ENCODE results near the gene ZP2.
A peak's percentile ranks its signal among the peaks of the same experiment; 100 is the strongest.
"Not testable (repeated sequence)": the region's sequence is repeated elsewhere in the genome, so short reads cannot be mapped to it uniquely, and the experiment has no call there.

The ZP2 gene

DNA sequence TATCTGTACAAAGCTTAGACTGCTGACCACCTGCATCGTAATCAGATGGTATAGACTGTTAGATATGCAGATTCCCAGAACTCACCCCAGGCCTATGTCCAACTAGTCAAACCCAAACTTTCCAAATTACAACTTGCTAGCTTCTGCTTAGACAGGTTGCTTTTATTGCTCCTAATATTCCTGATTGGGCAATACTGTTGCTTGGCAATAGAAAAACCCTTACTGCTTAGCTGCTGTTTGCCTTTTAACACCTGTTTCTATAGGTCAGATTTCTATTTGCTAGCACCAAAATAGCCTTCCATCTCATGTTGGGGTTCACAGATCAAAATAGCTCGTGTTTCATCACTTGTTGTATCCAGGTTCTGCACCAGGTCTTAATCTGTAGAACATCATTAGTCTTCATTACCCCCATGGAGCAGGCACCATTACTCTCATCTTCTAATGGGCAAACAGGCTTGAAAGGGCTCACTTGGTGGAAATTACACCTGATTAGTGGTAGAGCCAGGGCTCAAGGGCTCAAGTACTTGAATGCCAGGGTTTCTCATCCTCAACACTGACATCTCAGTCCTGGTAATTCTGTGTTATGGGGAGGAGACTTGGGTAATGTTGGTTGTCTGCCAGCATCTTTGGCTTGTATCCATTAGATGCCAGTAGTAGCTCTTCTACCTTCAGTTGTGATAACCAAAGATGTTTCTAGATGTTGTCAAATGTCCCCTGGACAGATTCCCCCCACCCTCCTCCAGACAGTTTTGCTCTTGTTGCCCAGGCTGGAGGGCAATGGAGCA lies 2.7 kb downstream of the ZP2 start:
- DNase-seq, result no peak

DNA sequence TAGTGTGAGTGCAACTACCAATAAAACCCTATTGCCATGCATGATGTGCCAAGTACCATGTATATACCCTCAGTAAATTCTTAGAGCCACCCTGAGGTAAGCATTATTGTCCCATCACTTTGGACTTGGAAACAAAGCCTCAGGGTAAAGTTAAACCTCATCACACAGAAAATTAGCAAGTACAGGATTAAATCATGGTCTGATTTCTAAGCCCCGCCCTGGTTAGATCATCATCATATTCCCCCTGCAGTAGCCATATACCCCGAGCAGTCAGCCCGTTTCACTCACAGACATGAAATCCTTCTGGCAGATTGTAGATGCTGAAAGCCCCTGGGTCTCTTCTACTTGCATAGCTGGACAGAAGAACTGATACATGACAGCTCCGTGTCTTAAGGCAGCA lies 4.8 kb downstream of the ZP2 start:
- DNase-seq, result no peak

DNA sequence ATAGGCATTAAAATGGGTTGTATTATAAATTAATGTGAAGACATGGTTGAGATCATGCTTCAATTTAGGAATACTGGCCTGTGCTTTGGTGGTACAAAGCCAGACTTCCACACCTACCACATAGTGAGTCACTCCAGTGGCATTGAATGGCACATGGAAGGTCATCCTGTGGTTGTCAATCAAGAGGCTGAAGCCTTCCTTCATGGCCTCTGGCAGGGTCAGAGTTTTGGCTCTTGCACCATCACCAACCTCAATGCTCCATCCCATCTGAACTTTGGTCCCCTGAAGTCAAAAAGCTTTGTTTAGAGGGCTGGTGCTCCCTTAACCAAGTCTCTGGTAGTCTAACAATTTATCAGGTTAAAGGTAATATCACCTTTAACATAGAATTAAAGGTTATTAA lies 6.1 kb downstream of the ZP2 start:
- DNase-seq, result no peak

DNA sequence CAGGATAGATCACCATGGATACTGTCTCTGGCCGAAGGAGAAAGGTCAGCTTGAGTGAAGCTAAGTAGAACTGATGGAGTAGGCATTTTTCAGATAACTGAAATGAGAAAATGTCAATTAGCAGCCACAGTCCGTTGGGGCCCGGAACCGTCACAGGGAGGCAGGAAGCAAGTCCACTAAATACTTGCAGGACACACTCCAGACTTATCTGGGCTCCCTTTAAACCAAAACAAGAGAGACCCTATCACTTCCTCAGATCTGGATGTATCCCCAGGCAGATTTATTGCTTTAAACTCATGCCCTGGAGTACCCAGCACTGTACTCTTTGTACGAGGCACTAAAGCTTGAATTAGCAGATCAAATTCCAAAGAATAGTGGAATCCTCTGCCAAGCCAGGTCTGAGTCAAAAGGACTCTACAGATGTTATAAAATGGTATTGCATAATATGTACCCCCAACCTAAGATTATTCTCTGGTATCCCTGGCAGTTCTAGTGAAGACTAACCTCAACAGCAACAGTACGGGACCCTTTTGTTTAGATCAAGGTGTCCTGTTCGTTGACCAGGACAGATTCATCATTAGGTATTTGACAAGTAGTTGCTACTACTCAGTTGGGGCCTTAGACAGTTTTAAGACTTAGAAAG lies 8.1 kb downstream of the ZP2 start:
- no peak for DNase-seq

DNA sequence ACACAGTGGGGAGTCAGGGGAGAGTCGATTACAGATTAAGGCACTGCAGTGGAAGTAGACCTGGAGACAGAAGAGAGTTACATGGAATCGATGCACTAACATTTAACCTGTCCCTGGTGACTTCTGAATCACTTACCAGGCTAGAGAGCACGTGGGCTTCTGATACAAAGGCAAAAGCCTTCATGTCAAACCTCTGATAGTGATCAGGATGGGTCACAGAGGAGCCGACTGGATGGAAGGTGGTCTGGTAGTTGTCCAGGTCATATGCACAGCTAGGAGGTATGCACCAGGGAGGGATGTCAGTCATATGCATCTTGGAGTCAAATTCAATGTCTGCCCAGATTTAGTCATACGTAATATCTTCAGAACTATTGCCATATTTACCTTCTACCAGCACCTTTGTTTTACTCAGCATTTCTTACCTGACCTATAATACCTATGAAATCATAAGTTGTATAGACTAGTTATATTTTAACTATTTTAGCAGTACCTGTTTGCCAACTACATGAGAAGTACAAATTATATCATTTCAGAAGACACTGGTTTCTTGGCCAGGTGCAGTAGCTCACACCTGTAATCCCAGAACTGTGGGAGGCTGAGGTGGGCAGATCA lies 11.7 kb downstream of the ZP2 start:
- DNase-seq, result no peak

DNA sequence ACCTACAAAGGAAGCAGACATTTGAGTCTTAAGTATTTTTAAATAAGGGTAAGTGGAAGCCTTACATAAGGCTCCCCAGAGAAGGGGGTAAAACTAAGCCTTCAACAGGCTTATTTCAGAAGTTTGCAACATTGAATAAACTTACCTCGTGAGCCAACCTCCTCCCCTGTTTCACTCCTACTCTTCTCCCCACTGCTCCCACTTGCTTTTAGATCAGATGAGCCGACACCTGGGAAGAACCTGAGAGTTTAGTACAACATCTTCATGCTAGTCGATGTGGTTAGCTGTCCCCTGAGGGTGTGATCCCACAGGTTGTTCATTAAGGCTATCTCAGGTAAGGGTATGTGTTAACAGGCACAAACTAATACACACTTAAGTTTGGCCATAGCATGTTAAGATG lies 13.8 kb downstream of the ZP2 start:
- no peak for DNase-seq

DNA sequence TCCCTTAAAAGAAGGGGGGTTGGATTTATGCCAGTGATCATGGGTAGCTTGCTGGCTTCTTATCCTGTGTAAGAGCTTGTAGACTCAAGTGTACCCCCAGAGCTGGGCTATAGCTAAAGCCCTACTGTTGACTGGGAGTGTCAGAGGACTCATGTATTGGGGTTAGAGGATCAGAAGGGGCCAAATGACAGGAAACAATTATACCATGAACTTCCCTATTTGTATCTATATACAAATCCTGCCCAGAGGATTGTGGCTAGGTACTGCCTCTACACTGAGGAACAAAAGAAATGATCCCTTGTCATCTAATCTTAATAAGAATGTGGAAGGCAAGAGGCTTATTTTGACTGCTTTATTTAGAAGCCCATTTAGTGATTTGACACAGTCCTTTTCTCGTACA lies 14.3 kb downstream of the ZP2 start:
- no peak for DNase-seq

DNA sequence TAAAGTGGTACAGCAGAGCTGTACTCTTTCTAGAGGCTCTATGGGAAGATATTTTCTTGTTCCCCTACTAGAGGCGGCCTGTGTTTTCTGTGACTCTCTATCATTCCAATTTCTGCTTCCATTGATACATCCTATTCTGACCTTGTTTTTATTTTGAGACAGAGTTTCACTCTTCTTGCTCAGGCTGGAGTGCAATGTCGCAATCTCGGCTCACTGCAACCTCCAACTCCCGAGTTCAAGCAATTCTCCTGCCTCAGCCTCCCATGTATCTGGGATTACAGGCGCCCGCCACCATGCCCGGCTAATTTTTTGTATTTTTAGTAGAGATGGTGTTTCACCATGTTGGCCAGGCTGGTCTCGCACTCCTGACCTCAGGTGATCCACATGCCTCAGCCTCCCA lies 16.0 kb downstream of the ZP2 start:
- not testable (repeated sequence) for DNase-seq

DNA sequence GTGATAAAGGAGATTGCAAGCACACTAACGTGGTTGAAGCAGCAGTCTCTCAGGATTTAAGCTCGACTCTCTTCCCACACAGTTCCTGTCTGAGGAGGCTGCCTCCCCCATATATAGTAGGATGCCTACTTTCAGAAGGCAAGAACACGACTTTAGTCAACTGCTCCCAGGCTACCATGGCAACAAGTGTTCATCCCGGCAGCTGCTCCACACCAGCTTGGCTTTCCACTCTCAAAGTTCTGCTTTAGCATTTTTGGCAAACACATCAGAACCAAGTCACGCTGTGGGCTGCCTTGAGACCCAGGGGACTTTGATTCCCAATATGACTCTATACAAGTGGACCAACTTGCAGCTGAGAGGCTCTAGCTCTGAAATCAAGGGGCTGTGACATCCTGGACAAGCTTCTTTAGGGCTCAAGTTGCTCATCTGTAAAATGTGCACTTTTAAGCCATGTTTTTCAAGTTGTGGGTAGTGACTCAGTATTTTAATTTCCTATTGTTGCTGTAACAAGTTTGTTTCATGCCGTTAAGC lies 16.5 kb downstream of the ZP2 start:
- peak; percentile 33 for DNase-seq

DNA sequence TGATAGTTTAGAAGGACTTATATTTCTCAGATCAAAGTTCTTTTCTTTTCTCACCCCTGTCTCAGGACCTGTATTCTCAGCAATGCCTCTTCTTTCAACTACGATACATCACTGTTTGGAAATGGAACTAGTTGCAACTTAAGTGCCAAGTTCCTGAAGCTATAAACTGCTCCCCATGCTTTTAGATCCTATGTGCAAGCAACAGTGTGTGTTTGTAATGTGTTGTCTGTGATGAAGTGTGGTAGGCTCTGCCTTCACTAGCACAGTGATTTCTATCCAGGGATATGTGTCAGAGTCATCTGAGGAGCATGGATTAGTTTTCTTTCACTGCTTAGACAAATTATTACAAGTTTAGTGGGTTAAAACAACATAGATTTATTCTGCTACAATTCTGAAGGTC lies 18.4 kb downstream of the ZP2 start:
- no peak for DNase-seq

DNA sequence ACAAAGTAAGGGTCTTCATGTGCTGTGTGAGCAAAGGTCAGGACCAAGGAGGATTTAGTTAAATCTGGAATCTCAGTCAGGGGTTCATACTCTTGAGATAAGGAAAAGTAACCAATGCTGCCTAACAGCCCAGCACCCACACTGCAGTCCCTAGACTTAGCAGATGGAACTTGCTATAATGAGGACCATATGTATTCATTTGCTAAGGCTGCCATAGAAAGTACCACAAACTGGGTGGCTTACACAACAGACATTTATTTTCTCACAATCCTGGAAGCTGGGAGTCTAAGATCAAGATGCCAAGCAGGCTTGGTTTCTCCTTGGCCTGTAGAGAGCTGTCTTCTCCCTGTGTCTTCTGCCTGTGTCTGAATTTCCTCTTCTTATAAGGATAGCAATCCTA lies 20.8 kb downstream of the ZP2 start:
- DNase-seq, result no peak

DNA sequence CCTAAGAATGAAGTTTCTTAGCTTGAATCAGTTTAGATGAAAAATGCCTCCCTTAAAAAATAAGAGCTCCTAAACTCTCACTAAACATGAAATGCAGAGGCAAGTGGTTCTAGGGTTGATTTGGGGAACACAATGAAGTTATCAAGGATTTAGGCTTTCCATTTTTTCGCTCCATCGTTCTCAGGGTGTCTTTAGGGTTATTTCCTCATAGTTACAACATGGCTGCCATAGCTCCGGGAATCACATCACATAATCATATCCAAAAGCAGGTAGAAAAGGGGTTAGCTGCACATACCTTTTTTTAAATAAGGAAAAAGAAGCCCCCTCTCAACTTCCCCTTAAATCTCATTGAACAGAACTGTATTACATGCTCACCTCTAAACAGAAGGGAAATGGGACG lies 21.4 kb downstream of the ZP2 start:
- no peak for DNase-seq

DNA sequence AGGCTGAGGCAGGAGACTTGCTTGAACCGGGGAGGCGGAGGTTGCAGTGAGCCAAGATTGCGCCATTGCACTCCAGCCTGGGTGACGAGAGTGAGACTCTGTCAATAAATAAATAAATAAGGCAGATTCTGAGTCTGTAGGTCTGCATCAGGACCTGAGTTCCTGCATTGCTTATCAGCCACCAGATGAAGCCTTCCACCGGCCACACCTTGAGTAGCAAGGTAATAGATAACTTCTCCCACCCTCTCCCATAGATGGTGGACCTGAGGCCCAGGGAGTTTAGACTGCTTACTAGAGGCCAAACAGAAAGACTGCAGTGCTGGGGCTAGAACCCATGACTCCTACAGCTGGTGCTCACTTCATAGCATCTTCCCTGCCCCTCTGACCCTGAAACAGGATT lies 22.1 kb downstream of the ZP2 start:
- DNase-seq, result no peak

DNA sequence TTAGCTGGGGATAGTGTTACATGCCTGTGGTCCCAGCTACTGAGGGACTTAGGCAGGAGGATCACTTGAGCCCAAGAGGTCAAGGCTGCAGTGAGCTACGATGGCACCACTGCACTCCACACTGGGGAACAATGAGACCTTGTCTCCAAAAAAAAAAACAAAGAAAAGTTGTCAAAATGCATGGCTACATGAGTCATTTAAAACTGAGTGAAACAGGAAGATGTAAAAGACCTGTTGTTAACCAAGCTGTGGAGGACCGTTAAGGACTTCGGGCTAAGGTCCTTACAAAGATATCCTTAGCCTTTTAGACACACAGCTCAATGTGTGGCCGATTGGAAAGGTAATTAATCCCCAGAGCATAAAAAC lies 25.1 kb downstream of the ZP2 start:
- DNase-seq, result no peak

DNA sequence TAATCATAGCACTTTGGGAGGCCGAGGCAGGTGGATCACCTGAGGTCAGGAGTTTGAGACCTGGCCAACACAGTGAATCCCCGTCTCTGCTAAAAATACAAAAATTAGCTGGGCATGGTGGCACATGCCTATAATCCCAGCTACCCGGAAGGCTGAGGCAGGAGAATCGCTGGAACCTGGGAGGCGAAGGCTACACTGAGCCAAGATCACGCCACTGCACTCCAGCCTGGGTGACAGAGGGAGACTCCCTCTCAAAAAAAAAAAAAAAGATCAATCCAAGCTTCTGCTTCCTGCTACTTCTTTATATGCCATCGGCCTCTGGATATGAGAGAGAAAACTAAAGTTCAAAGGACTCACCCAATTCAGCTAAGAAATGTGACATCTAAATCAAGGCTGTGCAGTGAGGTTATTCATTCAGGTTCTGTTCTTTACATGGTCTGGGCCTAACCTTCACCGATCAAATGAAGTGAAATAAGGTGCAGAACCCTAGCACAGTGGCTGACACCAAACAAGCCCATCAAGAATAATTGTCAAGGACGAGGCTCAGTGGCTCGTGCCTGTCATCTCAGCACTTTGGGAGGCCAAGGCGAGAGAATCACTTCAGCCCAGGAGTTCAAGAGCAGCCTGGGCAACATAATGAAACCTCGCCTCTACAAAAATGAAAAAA lies 25.6 kb downstream of the ZP2 start:
- DNase-seq, result no peak

DNA sequence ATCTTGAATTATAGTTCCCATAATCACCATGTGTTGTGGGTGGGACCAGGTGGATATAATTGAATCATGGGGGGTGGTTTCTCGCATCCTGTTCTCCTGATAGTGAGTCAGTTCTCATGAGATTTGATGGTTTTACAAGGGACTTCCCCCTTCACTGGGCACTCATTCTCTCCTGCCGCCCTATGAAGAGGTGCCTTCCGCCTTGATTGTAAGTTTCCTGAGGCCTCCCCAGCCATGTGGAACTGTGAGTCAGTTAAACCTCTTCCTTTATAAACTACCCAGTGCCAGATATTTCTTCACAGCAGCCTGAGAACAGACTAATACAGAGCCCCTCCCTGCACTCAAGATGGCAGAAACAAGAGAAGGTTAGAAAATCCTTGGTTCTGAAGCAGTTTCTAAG lies 26.5 kb downstream of the ZP2 start:
- no peak for DNase-seq

DNA sequence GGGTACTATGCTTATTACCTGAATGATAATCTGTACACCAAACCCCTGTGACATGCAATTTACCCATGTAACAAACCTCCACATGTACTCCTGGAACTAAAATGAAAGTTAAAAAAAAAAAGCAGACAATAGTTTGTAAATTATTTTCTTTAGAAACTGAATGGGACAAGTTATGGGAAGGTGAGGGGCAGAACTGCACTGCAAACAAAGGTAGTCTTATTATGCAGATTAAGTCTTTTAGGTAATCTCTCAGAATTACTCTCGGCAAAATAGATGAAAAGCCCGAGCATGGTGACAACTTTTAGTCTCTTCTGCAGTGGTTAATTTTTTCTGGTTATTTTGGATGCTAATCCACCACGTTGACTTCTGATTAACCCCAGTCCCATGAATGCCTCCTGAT lies 27.4 kb downstream of the ZP2 start:
- no peak for DNase-seq

DNA sequence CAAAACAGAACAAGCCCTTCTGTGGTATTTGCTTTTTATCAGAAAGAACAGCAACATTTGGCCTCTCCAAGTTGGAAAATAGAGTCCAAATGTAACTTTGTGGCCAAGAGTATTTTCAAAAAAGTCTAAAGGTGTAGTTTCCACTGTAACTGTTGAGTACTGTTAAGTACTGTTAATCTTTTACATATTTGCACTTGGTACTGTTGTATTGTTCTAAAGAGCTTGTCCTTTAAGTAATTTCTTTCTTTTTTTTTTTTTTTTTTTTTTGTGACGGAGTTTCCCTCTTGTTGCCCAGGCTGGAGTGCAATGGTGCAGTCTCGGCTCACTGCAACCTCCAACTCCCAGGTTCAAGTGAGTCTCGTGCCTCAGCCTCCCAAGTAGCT lies 31.4 kb downstream of the ZP2 start:
- no peak for DNase-seq

DNA sequence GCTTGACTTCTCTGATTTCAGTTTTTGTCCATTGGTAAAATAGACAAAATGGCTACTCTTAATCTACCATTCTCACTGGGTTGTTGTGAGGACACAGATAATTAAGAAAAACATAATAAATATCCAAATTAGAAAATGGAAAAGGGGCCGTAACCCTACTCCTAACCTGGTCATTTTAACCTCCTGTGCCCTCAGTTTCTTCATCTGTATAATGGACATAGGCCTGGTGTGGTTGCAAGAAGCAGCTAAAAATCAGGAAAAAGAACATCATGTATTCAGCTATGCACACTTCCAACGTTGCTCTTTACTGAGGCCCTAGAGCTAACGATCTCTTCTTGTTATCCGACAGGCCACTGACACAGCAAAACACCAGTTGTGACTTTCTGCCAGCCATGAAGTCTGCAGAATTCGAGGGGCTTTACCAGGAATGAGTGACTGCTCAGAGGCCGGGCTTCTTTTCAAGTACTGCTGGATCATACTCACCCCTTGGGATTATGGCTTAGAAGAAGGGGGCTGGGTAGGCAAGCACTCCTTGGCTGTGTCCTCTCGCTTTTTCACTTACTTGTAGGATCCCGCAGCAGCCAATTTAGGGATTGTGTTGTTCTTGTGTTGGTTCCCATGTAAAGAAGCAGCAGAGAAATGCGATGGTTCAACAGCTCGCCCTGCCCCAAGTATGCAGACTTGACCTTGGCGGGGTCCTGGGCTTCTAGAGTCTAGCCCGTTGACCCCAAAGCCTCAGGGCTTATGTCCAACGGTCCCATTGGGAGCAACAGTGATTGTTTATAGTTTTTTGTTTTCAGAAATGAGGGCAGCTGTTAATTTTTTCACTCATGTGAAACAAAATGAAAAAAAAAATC lies 32.0 kb downstream of the ZP2 start:
- DNase-seq, result no peak

DNA sequence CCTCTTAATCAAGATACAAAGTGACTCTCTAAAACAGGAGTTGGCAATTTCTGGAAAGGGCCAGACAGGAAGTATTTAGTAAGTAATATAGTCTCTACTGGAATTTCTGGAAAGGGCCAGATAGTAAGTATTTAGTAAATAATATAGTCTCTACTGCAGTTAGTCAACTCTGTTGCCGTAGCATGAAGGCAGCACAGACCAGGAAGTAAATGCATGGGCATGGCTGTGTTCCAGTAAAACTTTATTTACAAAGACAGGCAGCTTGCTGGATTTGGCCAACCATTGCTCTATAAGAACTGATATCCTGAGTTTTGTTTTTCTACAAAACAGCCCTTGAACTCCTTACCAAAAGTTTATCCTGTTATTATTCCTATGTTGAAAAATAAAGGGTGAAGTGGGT lies 36.0 kb downstream of the ZP2 start:
- no peak for DNase-seq

DNA sequence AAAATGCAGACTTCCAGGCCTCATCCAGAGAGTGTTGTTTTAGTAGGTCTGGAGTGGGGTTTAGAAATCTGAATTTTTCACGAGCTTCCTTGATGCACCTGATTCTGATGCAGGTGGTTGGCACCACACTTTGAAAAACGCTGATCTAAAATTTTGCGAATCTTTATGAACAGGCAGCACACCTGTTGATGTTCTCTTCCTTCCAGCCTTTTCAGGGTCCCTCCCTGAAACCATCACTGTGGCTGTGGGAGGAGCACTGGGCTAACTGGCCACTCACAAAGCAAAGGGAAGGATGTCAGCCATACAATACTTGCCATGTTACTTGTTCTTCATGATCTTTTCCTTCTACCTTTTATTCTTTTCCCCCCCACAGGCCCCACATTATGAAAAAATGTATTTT lies 38.7 kb downstream of the ZP2 start:
- DNase-seq, result no peak

DNA sequence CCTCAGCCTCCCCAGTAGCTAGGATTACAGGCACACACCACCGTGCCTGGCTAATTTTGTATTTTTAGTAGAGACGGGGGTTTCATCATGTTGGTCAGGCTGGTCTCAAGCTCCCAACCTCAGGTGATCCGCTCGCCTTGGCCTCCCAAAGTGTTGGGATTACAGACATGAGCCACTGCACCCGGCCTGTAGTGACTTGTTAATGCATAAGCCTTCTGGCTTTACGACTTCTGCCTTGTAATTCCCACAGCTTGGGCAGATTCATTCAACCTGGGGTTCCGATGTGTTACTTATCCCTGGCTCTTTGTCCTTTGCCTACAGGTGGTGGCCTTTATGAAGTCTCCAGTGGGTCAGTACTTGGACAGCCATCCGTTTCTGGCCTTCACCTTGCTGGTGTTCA lies 41.3 kb downstream of the ZP2 start:
- DNase-seq, result not testable (repeated sequence)

Data from kidney glomerular epithelial cell (primary cell).